Mesenchymal stem cell (in vitro differentiated cells and primary cell): ENCODE data around the gene PIAS4.

ENCODE experiments used
- DNase-seq: peaks from one replicate; pipeline ENCODE4 v3.0.0-alpha.2; 2013
- H2AFZ ChIP-seq: one replicate; pipeline ENCODE4 v1.6.1; 2013; ENCODE audit warnings: low read depth, mild to moderate bottlenecking, control low read depth, inconsistent platforms, low read length, moderate library complexity
- H2AK5ac ChIP-seq: 2 replicates; pipeline ENCODE4 v1.6.1; 2013; ENCODE audit warnings: low read length, moderate library complexity, mild to moderate bottlenecking, inconsistent platforms; ENCODE audit not compliant: severe bottlenecking
- H2BK120ac ChIP-seq: one replicate; pipeline ENCODE4 v1.6.1; 2013; ENCODE audit warnings: low read depth, mild to moderate bottlenecking, inconsistent platforms, low read length, moderate library complexity
- H2BK12ac ChIP-seq, 2 experiments: one replicate each; pipeline ENCODE4 v1.6.1; 2013; ENCODE audit warnings: inconsistent platforms in 2 of 2, low read length in 2 of 2, mild to moderate bottlenecking in 2 of 2, moderate library complexity in 2 of 2, control low read depth in 1 of 2
- H2BK15ac ChIP-seq: one replicate; pipeline ENCODE4 v1.6.1; 2013; ENCODE audit warnings: mild to moderate bottlenecking, low read depth, inconsistent platforms; ENCODE audit not compliant: poor library complexity, severe bottlenecking
- H2BK5ac ChIP-seq: 2 replicates; pipeline ENCODE4 v1.6.1; 2013; ENCODE audit warnings: low read depth, mild to moderate bottlenecking, low read length, control low read depth, inconsistent platforms; ENCODE audit not compliant: poor library complexity, severe bottlenecking
- H3K14ac ChIP-seq, 2 experiments: one replicate each; pipeline ENCODE4 v1.6.1; 2013; ENCODE audit warnings: inconsistent platforms in 2 of 2, low read length in 2 of 2, control low read depth in 1 of 2, mild to moderate bottlenecking in 1 of 2, moderate library complexity in 1 of 2
- H3K18ac ChIP-seq, 2 experiments: one replicate each; pipeline ENCODE4 v1.6.1; 2013; ENCODE audit warnings: inconsistent platforms in 2 of 2, low read length in 2 of 2, control low read depth in 1 of 2, low read depth in 1 of 2, mild to moderate bottlenecking in 1 of 2
- H3K23ac ChIP-seq, 2 experiments: one replicate each; pipeline ENCODE4 v1.6.1; 2013; ENCODE audit warnings: inconsistent platforms in 2 of 2, low read length in 2 of 2, mild to moderate bottlenecking in 2 of 2, moderate library complexity in 2 of 2, control low read depth in 1 of 2
- H3K27ac ChIP-seq: 2 replicates; pipeline ENCODE4 v1.5.1; 2013; ENCODE audit warnings: mild to moderate bottlenecking, moderate library complexity, low read length, control low read depth, inconsistent platforms; ENCODE audit not compliant: poor library complexity, severe bottlenecking
- H3K27me3 ChIP-seq, 2 experiments: 2 replicates each; pipeline versions ENCODE4 v1.6.1 to v1.7.0; 2013; ENCODE audit warnings: low read length in 2 of 2, mild to moderate bottlenecking in 2 of 2, moderate library complexity in 2 of 2, control low read depth in 1 of 2, inconsistent platforms in 1 of 2; ENCODE audit not compliant: control insufficient read depth in 1 of 2, insufficient read depth in 1 of 2
- H3K36me3 ChIP-seq, 2 experiments: 2 replicates each; pipeline versions ENCODE4 v1.6.1 to v1.7.0; 2013; ENCODE audit warnings: low read length in 2 of 2, control low read depth in 1 of 2, inconsistent platforms in 1 of 2, low read depth in 1 of 2, mild to moderate bottlenecking in 1 of 2; ENCODE audit not compliant: insufficient read depth in 2 of 2, control insufficient read depth in 1 of 2
- H3K4ac ChIP-seq, 2 experiments: one replicate each; pipeline ENCODE4 v1.6.1; 2013; ENCODE audit warnings: inconsistent platforms in 2 of 2, low read length in 2 of 2, mild to moderate bottlenecking in 2 of 2, moderate library complexity in 2 of 2, control low read depth in 1 of 2, low read depth in 1 of 2
- H3K4me1 ChIP-seq: 2 replicates; pipeline ENCODE4 v1.6.1; 2013; ENCODE audit warnings: low read depth, low read length, control low read depth; ENCODE audit not compliant: control insufficient read depth, insufficient read depth
- H3K4me2 ChIP-seq: 2 replicates; pipeline ENCODE4 v1.6.1; 2013; ENCODE audit warnings: low read length, mild to moderate bottlenecking, inconsistent platforms; ENCODE audit not compliant: poor library complexity, severe bottlenecking
- H3K4me3 ChIP-seq, 2 experiments: 2 replicates each; pipeline versions ENCODE4 v1.5.1 to v1.7.0; 2013; ENCODE audit warnings: low read length in 2 of 2, mild to moderate bottlenecking in 2 of 2, control low read depth in 1 of 2, low read depth in 1 of 2; ENCODE audit not compliant: insufficient read depth in 1 of 2
- H3K79me1 ChIP-seq: replicated peaks from 2 replicates; pipeline ENCODE4 v1.6.1; 2013; ENCODE audit warnings: mild to moderate bottlenecking, control low read depth, low read length, inconsistent platforms; ENCODE audit not compliant: poor library complexity, severe bottlenecking
- H3K9ac ChIP-seq: 2 replicates; pipeline ENCODE4 v1.7.0; 2013; ENCODE audit warnings: mild to moderate bottlenecking, low read length, moderate library complexity
- H3K9me3 ChIP-seq: 2 replicates; pipeline ENCODE4 v1.7.0; 2013; ENCODE audit warnings: mild to moderate bottlenecking, low read length; ENCODE audit not compliant: control insufficient read depth
- H4K8ac ChIP-seq: one replicate; pipeline ENCODE4 v1.6.1; 2013; ENCODE audit warnings: inconsistent platforms, mild to moderate bottlenecking, low read length, moderate library complexity
- H4K91ac ChIP-seq: one replicate; pipeline ENCODE4 v1.6.1; 2013; ENCODE audit warnings: mild to moderate bottlenecking, low read length, inconsistent platforms
- WGBS: methylation state at CpG from one replicate; pipeline ENCODE4 v1.1.7; 2013; ENCODE audit warnings: mixed read lengths; 5-methylcytosine and 5-hydroxymethylcytosine counted together
- small RNA-seq: library from polyadenylated mRNA; stranded (forward); fragments of <200 nt; extraction: miRNeasy Mini kit (QIAGEN cat#:217004); gene quantifications from one replicate; pipeline ENCODE3, GENCODE V24; 2013; ENCODE audit warnings: low read depth

The PIAS4 gene

DNA sequence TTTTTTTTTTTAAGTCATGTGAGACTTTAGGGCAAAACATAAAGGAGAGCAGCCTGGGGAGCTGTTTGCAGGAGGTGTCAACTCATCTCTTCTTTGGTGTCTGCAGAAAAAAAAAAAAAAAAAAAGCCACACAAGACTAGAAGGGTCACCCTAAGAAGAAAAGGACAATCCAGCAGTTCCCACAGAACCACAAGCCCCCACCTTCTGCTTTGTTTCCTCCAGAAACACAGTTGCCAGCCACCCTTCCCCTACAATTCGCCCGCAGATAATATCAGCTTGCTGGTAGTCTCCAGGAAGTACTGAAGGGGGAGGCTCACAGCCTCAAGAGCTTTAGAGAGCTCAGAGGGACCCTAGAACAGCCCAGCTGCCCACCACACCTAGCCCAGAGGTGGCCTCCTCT lies 81.4 kb downstream of the PIAS4 start:
- Histone ChIP-seq H3K4me1 (peaks cover 8% of the 10 kb centered on the region), H3K4me3 (no peak overlapping the region), H2BK12ac (no peak overlapping the region), H2BK15ac (no peak overlapping the region), H4K91ac (no peak overlapping the region), H2AK5ac (no peak overlapping the region), H3K4ac (no peak overlapping the region), H2BK5ac (no peak overlapping the region), H3K9ac (no peak overlapping the region), H3K18ac (no peak overlapping the region), H3K27ac (no peak overlapping the region), H3K23ac (no peak overlapping the region), H2AFZ (no peak overlapping the region), H3K79me1 (no peaks in the 10 kb centered on the region), H4K8ac (no peak overlapping the region), H3K9me3 (no peaks in the 10 kb centered on the region), H3K36me3 (peaks cover 45% of the 10 kb centered on the region in 2 experiments), H3K4me2 (no peak overlapping the region), H3K14ac (no peak overlapping the region), H2BK120ac (no peak overlapping the region), H3K27me3 (no peaks in the 10 kb centered on the region)
- WGBS = 73% methylated on average over 2 of the region's 2 CpGs
- no peak for DNase-seq

Small RNA genes within 50 kb of the gene (small RNA-seq; reads per million reads assigned to genes)
- gene SNORD37 = 52.9 reads per million, percentile 90 among the genes with 10 or more reads in this experiment
